ENCODE results near the gene ATP8B1.
"Not testable (repeated sequence)": the region's sequence is repeated elsewhere in the genome, so short reads cannot be mapped to it uniquely, and the experiment has no call there.

ATP8B1 gene

GRCh38 chr18:57728941-57729511 is 74.1 kb downstream of the ATP8B1 start:
- Mint-ChIP-seq H3K27me3 (no peaks in the 10 kb centered on the region), H3K36me3 (ENCODE audit: low read depth) (no peaks in the 10 kb centered on the region), H3K9me3 (peaks cover 15% of the 10 kb centered on the region), H3K4me3 (peak overlapping the region; percentile 44), H3K27ac (no peak overlapping the region), H3K4me1 (ENCODE audit: low read depth) (peaks cover 32% of the 10 kb centered on the region)
- intact Hi-C loops (cut with micrococcal nuclease) = no loop called here

GRCh38 chr18:57727952-57728807 is 74.9 kb downstream of the ATP8B1 start:
- H3K4me1 Mint-ChIP-seq (ENCODE audit: low read depth) = peaks cover 32% of the 10 kb centered on the region
- no peak overlapping the region for H3K4me3 Mint-ChIP-seq
- peaks cover 15% of the 10 kb centered on the region for H3K9me3 Mint-ChIP-seq
- no peaks in the 10 kb centered on the region for H3K27me3 Mint-ChIP-seq
- peak overlapping the region; percentile 31 for H3K27ac Mint-ChIP-seq
- H3K36me3 Mint-ChIP-seq (ENCODE audit: low read depth) = no peaks in the 10 kb centered on the region
- intact Hi-C loops (cut with micrococcal nuclease) = no loop called here

GRCh38 chr18:57719211-57719935 is 83.7 kb downstream of the ATP8B1 start:
- intact Hi-C loops (cut with micrococcal nuclease); H3K27ac Mint-ChIP-seq; H3K36me3 Mint-ChIP-seq (ENCODE audit: low read depth); H3K27me3 Mint-ChIP-seq; H3K4me3 Mint-ChIP-seq; H3K4me1 Mint-ChIP-seq (ENCODE audit: low read depth): not testable (repeated sequence)
- H3K9me3 Mint-ChIP-seq = peaks cover 47% of the 10 kb centered on the region

GRCh38 chr18:57716549-57716948 is 86.6 kb downstream of the ATP8B1 start:
- no peak overlapping the region for H3K4me3 Mint-ChIP-seq
- intact Hi-C loops (cut with micrococcal nuclease) = no loop called here
- no peaks in the 10 kb centered on the region for H3K27me3 Mint-ChIP-seq
- peaks cover 6% of the 10 kb centered on the region for H3K4me1 Mint-ChIP-seq (ENCODE audit: low read depth)
- H3K27ac Mint-ChIP-seq = no peak overlapping the region
- no peaks in the 10 kb centered on the region for H3K36me3 Mint-ChIP-seq (ENCODE audit: low read depth)
- peaks cover 49% of the 10 kb centered on the region for H3K9me3 Mint-ChIP-seq

GRCh38 chr18:57715671-57716070 is 87.4 kb downstream of the ATP8B1 start:
- peaks cover 6% of the 10 kb centered on the region for H3K4me1 Mint-ChIP-seq (ENCODE audit: low read depth)
- no peaks in the 10 kb centered on the region for H3K36me3 Mint-ChIP-seq (ENCODE audit: low read depth)
- intact Hi-C loops (cut with micrococcal nuclease) = no loop called here
- peaks cover 49% of the 10 kb centered on the region for H3K9me3 Mint-ChIP-seq
- H3K27me3 Mint-ChIP-seq = no peaks in the 10 kb centered on the region
- H3K27ac Mint-ChIP-seq = no peak overlapping the region
- no peak overlapping the region for H3K4me3 Mint-ChIP-seq

- H3K27ac Mint-ChIP-seq = no peak overlapping the region
- intact Hi-C loops (cut with micrococcal nuclease) = no loop called here
- no peaks in the 10 kb centered on the region for H3K36me3 Mint-ChIP-seq (ENCODE audit: low read depth)
- no peak overlapping the region for H3K4me3 Mint-ChIP-seq
- peaks cover 49% of the 10 kb centered on the region for H3K9me3 Mint-ChIP-seq
- no peaks in the 10 kb centered on the region for H3K27me3 Mint-ChIP-seq
- H3K4me1 Mint-ChIP-seq (ENCODE audit: low read depth) = peaks cover 6% of the 10 kb centered on the region
Observed at GRCh38 chr18:57715073-57715472, 88.0 kb downstream of the ATP8B1 start.

- Mint-ChIP-seq H3K27ac (no peak overlapping the region), H3K4me3 (no peak overlapping the region), H3K4me1 (ENCODE audit: low read depth) (peaks cover 14% of the 10 kb centered on the region), H3K27me3 (no peaks in the 10 kb centered on the region), H3K9me3 (peaks cover 18% of the 10 kb centered on the region), H3K36me3 (ENCODE audit: low read depth) (no peaks in the 10 kb centered on the region)
- intact Hi-C loops (cut with micrococcal nuclease) = no loop called here
Observed at GRCh38 chr18:57710226-57710625, 92.9 kb downstream of the ATP8B1 start.

- intact Hi-C loops (cut with micrococcal nuclease) = no loop called here
- Mint-ChIP-seq H3K4me3 (no peak overlapping the region), H3K27me3 (no peaks in the 10 kb centered on the region), H3K36me3 (ENCODE audit: low read depth) (no peaks in the 10 kb centered on the region), H3K4me1 (ENCODE audit: low read depth) (peaks cover 14% of the 10 kb centered on the region), H3K9me3 (peaks cover 9% of the 10 kb centered on the region), H3K27ac (no peak overlapping the region)
Observed at GRCh38 chr18:57709335-57709734, 93.8 kb downstream of the ATP8B1 start.

- Mint-ChIP-seq H3K36me3 (ENCODE audit: low read depth) (no peaks in the 10 kb centered on the region), H3K9me3 (peaks cover 8% of the 10 kb centered on the region), H3K4me3 (no peak overlapping the region), H3K27ac (no peak overlapping the region), H3K27me3 (no peaks in the 10 kb centered on the region), H3K4me1 (ENCODE audit: low read depth) (peaks cover 13% of the 10 kb centered on the region)
- intact Hi-C loops (cut with micrococcal nuclease) = no loop called here
Observed at GRCh38 chr18:57708288-57708687, 94.8 kb downstream of the ATP8B1 start.

GRCh38 chr18:57705832-57706595 is 97.1 kb downstream of the ATP8B1 start:
- Mint-ChIP-seq H3K36me3 (ENCODE audit: low read depth) (no peaks in the 10 kb centered on the region), H3K9me3 (peaks cover 8% of the 10 kb centered on the region), H3K4me1 (ENCODE audit: low read depth) (peaks cover 8% of the 10 kb centered on the region), H3K4me3 (no peak overlapping the region), H3K27me3 (no peaks in the 10 kb centered on the region), H3K27ac (no peak overlapping the region)
- intact Hi-C loops (cut with micrococcal nuclease) = no loop called here

GRCh38 chr18:57705011-57705410 is 98.1 kb downstream of the ATP8B1 start:
- intact Hi-C loops (cut with micrococcal nuclease) = no loop called here
- Mint-ChIP-seq H3K9me3 (peaks cover 8% of the 10 kb centered on the region), H3K4me3 (no peak overlapping the region), H3K27ac (no peak overlapping the region), H3K27me3 (no peaks in the 10 kb centered on the region), H3K36me3 (ENCODE audit: low read depth) (no peaks in the 10 kb centered on the region), H3K4me1 (ENCODE audit: low read depth) (peaks cover 8% of the 10 kb centered on the region)

GRCh38 chr18:57698571-57699276 is 104.4 kb downstream of the ATP8B1 start:
- H3K4me1 Mint-ChIP-seq (ENCODE audit: low read depth) = peaks cover 3% of the 10 kb centered on the region
- intact Hi-C loops (cut with micrococcal nuclease) = no loop called here

GRCh38 chr18:57697426-57697825 is 105.7 kb downstream of the ATP8B1 start:
- no peak overlapping the region for H3K27ac Mint-ChIP-seq
- no peaks in the 10 kb centered on the region for H3K27me3 Mint-ChIP-seq
- H3K4me1 Mint-ChIP-seq (ENCODE audit: low read depth) = peaks cover 5% of the 10 kb centered on the region
- no peaks in the 10 kb centered on the region for H3K36me3 Mint-ChIP-seq (ENCODE audit: low read depth)
- no peaks in the 10 kb centered on the region for H3K9me3 Mint-ChIP-seq
- intact Hi-C loops (cut with micrococcal nuclease) = no loop called here
- H3K4me3 Mint-ChIP-seq = no peak overlapping the region

More at GRCh38 chr18:57698571-57699276, 104.4 kb downstream of the ATP8B1 start:
- Mint-ChIP-seq H3K36me3 (ENCODE audit: low read depth) (no peaks in the 10 kb centered on the region), H3K27me3 (no peaks in the 10 kb centered on the region), H3K4me3 (no peak overlapping the region), H3K27ac (no peak overlapping the region), H3K9me3 (no peaks in the 10 kb centered on the region)
